Measurements from ENCODE around the gene FANCB. TPM values are rescaled to one million over a fixed set of nuclear protein-coding genes. Genes with fewer than 3 reads are reported as not detected.

FANCB gene
- total RNA-seq, 1 experiment from 2014 or later: 12.1 TPM

GRCh38 chrX:14903891-14904290 lies 31.0 kb upstream of the FANCB start:
- Histone ChIP-seq H2BK120ac (ENCODE audit: low read depth, low read length, poor library complexity, severe bottlenecking) (no peak overlapping the region), H3K14ac (ENCODE audit: insufficient read depth, low read length) (no peak overlapping the region), H4K20me1 (ENCODE audit: control insufficient read depth, insufficient read depth, insufficient read length) (no peaks in the 10 kb centered on the region), H3K79me1 (ENCODE audit: insufficient read depth, low read depth, low read length, poor library complexity, severe bottlenecking) (no peaks in the 10 kb centered on the region), H4K5ac (ENCODE audit: insufficient read length, low read depth, low read length) (no peak overlapping the region), H3T11ph (ENCODE audit: low read length) (no peak overlapping the region), H3K9ac (ENCODE audit: extremely low read depth, insufficient read length, low read length) (no peak overlapping the region), H2AK5ac (ENCODE audit: insufficient read length, low read length) (no peak overlapping the region), H3K27ac (ENCODE audit: insufficient read length, low read depth, low read length) (no peak overlapping the region), H2AFZ (ENCODE audit: low read length) (no peak overlapping the region), H2BK20ac (ENCODE audit: low read depth, low read length, poor library complexity, severe bottlenecking) (no peak overlapping the region), H3K4me2 (ENCODE audit: insufficient read depth, insufficient read length, low read length) (no peak overlapping the region), H3K23me2 (ENCODE audit: insufficient read length, low read depth, low read length, poor library complexity, severe bottlenecking) (no peaks in the 10 kb centered on the region), H4K8ac (replicated peaks; ENCODE audit: insufficient read length, low read depth, low read length) (no peak overlapping the region), H2BK12ac (ENCODE audit: insufficient read length, low read depth, low read length) (no peak overlapping the region), H2BK15ac (ENCODE audit: low read depth, low read length) (no peak overlapping the region), H2BK5ac (ENCODE audit: insufficient read length, low read length) (no peak overlapping the region), H3K4ac (ENCODE audit: low read depth, low read length) (no peak overlapping the region), H3K79me2 (ENCODE audit: insufficient read depth, low read length) (no peaks in the 10 kb centered on the region), H4K91ac (ENCODE audit: insufficient read length, low read depth, low read length) (no peak overlapping the region), H3K18ac (ENCODE audit: insufficient read length, low read depth, low read length) (no peak overlapping the region), H3K56ac (ENCODE audit: insufficient read length, low read depth, low read length) (no peak overlapping the region), H3K27me3 (ENCODE audit: insufficient read depth, low read length) (no peaks in the 10 kb centered on the region), H3K9me3 (ENCODE audit: control insufficient read depth, low read depth, low read length) (peaks cover 5% of the 10 kb centered on the region), H3K23ac (ENCODE audit: insufficient read length, low read depth, low read length) (no peak overlapping the region), H3K4me1 (ENCODE audit: insufficient read depth, low read length) (no peaks in the 10 kb centered on the region)
- Mint-ChIP-seq H3K4me3 (no peak overlapping the region), H3K4me1 (no peaks in the 10 kb centered on the region), H3K27me3 (ENCODE audit: low read depth) (no peaks in the 10 kb centered on the region), H3K36me3 (ENCODE audit: insufficient read depth in 1 of 3, low read depth in 3 of 3) (peaks cover 24 to 27% (median 26%) of the 10 kb centered on the region in 3 experiments), H3K9me3 (peaks cover 44 to 47% of the 10 kb centered on the region in 2 experiments), H3K27ac (no peak overlapping the region)
- no peak for DNase-seq
- no CpG with 5 or more reads among the region's 2 CpGs for WGBS (ENCODE audit: extremely low coverage, insufficient read length, low lambda C conversion rate)
- TF ChIP-seq, protein P1, sequence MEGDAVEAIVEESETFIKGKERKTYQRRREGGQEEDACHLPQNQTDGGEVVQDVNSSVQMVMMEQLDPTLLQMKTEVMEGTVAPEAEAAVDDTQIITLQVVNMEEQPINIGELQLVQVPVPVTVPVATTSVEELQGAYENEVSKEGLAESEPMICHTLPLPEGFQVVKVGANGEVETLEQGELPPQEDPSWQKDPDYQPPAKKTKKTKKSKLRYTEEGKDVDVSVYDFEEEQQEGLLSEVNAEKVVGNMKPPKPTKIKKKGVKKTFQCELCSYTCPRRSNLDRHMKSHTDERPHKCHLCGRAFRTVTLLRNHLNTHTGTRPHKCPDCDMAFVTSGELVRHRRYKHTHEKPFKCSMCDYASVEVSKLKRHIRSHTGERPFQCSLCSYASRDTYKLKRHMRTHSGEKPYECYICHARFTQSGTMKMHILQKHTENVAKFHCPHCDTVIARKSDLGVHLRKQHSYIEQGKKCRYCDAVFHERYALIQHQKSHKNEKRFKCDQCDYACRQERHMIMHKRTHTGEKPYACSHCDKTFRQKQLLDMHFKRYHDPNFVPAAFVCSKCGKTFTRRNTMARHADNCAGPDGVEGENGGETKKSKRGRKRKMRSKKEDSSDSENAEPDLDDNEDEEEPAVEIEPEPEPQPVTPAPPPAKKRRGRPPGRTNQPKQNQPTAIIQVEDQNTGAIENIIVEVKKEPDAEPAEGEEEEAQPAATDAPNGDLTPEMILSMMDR (conservative IDR thresholded peaks at IDR 0.05): no peak

Data from H9 (cell line).